ENCODE results near the gene ROBO3. TPM values are rescaled to one million over a fixed set of nuclear protein-coding genes. Genes with fewer than 3 reads are reported as not detected.

ROBO3 gene
- total RNA-seq, 2 donors from 2014 or later: 1.3 to 9.9 TPM

DNA sequence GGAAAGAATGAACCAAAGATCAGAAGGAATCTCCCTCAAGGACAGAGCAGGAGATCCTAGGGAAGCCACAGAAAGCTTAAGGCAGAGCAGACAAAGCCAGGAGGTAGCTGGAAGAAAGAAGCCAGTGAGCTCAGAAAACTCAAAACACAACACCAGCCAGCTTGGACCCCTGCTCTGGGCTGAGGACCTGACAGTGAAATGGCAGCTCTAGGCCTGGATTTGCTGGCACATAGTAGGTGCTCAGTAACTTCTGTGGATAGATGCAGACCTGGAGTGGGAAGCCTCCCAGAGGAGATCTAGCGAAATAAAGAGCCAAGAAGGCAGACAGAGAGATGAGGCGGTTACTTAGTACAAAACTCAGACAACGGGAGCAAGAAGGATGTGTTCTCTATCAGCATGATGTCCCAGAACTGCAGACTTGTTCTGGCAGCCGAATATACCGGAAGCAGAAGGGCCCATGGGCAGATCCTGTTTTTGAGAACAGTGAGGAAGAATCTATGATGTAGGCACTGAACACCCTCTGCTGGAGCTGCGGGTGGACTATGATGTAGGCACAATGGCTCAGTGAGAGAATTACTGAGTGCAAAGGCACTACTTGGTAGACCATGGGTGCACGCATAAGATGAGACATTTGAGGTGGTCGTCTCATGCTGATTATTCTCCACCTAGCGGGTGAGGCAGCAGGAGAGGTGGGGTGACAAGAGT is 27.7 kb downstream of the ROBO3 start:
- intact Hi-C loops (cut with DNase I): no loop called here
- ATAC-seq (no peak), DNase-seq (no peak)
- H3K27me3 ChIP-seq: no peaks in the 10 kb centered on the region
- TF ChIP-seq POLR2A (IDR thresholded peaks at IDR 0.05): no peak
- TF ChIP-seq, protein P1, sequence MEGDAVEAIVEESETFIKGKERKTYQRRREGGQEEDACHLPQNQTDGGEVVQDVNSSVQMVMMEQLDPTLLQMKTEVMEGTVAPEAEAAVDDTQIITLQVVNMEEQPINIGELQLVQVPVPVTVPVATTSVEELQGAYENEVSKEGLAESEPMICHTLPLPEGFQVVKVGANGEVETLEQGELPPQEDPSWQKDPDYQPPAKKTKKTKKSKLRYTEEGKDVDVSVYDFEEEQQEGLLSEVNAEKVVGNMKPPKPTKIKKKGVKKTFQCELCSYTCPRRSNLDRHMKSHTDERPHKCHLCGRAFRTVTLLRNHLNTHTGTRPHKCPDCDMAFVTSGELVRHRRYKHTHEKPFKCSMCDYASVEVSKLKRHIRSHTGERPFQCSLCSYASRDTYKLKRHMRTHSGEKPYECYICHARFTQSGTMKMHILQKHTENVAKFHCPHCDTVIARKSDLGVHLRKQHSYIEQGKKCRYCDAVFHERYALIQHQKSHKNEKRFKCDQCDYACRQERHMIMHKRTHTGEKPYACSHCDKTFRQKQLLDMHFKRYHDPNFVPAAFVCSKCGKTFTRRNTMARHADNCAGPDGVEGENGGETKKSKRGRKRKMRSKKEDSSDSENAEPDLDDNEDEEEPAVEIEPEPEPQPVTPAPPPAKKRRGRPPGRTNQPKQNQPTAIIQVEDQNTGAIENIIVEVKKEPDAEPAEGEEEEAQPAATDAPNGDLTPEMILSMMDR (IDR thresholded peaks at IDR 0.05): no peak
- H3K4me1 ChIP-seq: no peaks in the 10 kb centered on the region
- 64 to 70% methylated on average over 9 of the region's 9 CpGs for WGBS, 2 donors
- H3K9me3 ChIP-seq: no peaks in the 10 kb centered on the region
- H3K36me3 ChIP-seq (replicated peaks in 1 of 2; ENCODE audit: insufficient read depth in 1 of 2, low read depth in 2 of 2): no peaks in the 10 kb centered on the region
- peak overlapping the region in 1 of 4 donors; percentile 28 for H3K27ac ChIP-seq
- H3K4me3 ChIP-seq: no peak overlapping the region

DNA sequence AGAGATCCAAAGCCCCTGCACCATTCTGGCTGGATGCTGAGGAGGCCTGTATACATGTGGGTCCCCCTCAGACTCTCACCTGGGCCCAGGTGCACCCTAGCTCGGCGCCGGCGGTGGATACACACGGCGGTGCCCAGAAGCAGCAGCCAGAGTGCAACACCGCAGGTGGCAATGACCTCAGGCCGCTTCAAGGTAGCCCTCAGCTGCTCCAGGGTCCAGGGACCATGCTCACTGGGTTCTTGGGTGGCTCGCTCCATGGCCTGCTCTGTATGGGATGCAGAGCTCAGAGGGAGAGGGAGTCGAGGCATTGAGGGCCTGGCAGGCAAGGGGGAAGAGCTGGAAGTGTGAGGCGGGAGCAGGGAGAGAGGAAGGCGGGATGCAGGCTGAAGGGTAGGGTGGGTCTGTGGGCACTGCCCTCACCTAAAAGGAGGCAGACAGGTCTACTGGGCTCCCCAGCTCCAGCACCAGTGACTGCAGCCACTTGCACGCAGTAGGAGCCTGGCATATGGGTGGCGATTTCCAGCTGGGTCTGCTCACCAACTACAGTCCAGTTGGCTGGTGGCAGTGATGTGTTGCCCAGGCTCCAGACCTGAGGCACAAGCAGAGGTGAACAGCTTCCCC is 28.7 kb downstream of the ROBO3 start:
- Histone ChIP-seq H3K9me3 (no peaks in the 10 kb centered on the region), H3K27ac (no peak overlapping the region), H3K36me3 (replicated peaks in 1 of 2; ENCODE audit: insufficient read depth in 1 of 2, low read depth in 2 of 2) (no peaks in the 10 kb centered on the region), H3K27me3 (no peaks in the 10 kb centered on the region), H3K4me3 (no peak overlapping the region), H3K4me1 (no peaks in the 10 kb centered on the region)
- ATAC-seq (no peak), DNase-seq (no peak)
- intact Hi-C loops (cut with DNase I): no loop called here
- TF ChIP-seq, protein P1 (IDR thresholded peaks at IDR 0.05): no peak
- no peak for TF ChIP-seq POLR2A (IDR thresholded peaks at IDR 0.05)
- 66 to 75% methylated on average over 6 to 14 of the region's 14 CpGs for WGBS, 2 donors

DNA sequence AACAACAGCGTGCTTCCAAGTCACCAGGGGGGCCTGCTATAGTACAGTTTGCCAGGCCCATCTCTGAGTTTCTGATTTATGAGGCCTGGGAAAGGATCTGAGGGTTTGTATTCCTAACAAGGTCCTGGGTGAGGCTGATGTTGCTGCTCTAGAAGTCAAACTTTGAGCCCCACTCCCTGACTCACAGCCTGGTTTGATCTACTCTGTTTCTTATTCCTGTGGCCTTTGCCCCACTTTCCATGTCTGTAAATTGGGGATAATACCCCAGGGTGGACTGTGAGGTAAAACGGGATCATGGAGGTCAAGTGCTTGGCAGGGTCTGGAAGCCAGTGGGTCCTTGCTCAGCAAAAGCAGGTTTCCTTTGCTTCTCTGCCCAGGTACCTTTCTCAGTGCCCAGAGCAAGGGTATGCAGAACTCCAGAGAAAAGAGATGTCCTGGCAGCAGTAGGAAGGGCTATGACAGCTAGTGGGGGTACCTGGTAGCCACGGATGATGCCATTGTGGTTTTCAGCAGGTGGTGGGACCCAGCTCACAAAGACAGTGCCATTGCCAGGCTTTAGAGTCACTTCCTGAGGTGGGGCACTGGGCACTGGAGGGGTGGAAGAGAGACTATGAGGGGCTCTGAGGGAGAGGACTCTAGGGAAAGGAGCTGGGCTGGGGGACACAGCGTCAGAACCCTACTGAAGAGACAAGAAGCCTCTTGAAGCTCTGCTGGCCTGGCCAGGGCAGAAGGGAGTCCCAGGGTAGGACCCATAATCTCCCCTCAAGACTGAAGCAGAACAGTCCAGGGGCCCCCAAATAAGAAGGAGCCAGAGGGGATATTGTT is 29.6 kb downstream of the ROBO3 start:
- Histone ChIP-seq H3K27ac (no peak overlapping the region), H3K4me3 (no peak overlapping the region), H3K36me3 (replicated peaks in 1 of 2; ENCODE audit: insufficient read depth in 1 of 2, low read depth in 2 of 2) (no peaks in the 10 kb centered on the region), H3K9me3 (no peaks in the 10 kb centered on the region), H3K27me3 (no peaks in the 10 kb centered on the region), H3K4me1 (no peaks in the 10 kb centered on the region)
- TF ChIP-seq POLR2A (IDR thresholded peaks at IDR 0.05): no peak
- DNase-seq (no peak), ATAC-seq (no peak)
- 67 to 75% methylated on average over 4 of the region's 4 CpGs for WGBS, 2 donors
- intact Hi-C loops (cut with DNase I): no loop called here

DNA sequence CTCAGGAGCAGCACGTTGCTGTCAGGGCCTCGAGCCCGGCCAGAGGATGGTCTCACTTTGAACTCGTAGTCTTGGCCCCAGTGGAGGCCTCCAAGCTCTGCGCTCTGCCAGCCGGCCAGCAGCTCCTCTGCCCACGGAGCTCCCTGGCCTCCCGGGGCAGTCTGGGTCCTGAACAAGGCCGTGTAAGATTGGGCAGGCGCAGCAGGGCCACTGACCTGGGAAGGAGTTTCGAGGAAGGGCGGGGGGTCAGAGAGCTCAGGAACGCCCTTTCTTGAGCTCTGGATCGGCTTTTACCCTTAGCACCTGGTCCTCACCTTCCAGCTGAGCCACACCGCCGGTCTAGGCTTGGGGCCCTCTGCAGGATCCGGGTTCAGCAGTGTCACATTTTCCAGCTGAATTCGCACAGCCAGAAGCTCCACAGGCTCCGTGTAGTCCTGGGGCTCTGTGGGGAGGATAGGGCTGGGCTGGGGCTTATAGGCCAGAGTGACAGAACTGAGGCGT is 30.3 kb downstream of the ROBO3 start:
- H3K27ac ChIP-seq: peak overlapping the region in 1 of 4 donors; percentile 24
- no peak overlapping the region for H3K4me3 ChIP-seq
- intact Hi-C loops (cut with DNase I): no loop called here
- H3K27me3 ChIP-seq: no peaks in the 10 kb centered on the region
- no peak for ATAC-seq
- WGBS, 2 donors: 79 to 85% methylated on average over 8 to 18 of the region's 20 CpGs
- H3K4me1 ChIP-seq: no peaks in the 10 kb centered on the region
- TF ChIP-seq, protein P1 (IDR thresholded peaks at IDR 0.05): no peak
- no peak for TF ChIP-seq POLR2A (IDR thresholded peaks at IDR 0.05)
- H3K36me3 ChIP-seq (replicated peaks in 1 of 2; ENCODE audit: insufficient read depth in 1 of 2, low read depth in 2 of 2): no peaks in the 10 kb centered on the region
- no peak for DNase-seq
- H3K9me3 ChIP-seq: no peaks in the 10 kb centered on the region

Data from body of pancreas (tissue), 4 donors.